ENCODE results near the gene RASA4B.
"Not testable (repeated sequence)": the region's sequence is repeated elsewhere in the genome, so short reads cannot be mapped to it uniquely, and the experiment has no call there.

RASA4B gene

DNA sequence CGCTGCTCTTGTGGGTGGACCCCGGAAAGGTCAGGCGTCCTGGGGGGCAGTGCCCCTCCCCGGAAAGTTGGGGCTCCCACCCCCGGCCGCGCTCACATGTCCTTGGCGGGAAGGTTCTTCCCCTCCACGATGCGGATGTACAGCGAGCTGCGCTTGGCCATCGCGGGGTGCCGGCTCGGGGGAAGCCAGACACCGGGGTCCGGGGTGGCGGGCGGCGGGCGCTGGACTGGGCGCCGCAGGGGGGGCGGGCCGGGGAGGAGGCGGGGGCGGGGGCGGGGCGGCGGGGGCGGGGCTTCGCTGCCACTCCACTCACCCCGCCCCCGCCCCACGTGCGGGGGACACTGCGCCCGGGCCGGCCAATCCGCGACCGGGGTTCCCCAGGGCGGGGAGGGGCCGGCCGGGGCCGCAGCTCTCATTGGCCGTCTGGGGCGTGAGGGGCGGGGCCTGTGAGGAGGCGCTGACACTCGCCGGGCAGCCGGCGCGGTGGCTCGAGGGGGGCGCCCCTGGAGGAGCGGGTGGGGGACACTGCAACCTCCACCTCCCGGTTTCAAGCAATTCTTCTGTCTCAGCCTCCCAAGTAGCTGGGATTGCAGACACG, at the start of gene RASA4B:
Gene RASA4B, minus strand, starts transcription at position 228 of the 598 bp plus-strand sequence. Its CDS starts 67 bp downstream, at position 161.
- DNase-seq, result not testable (repeated sequence)

DNA sequence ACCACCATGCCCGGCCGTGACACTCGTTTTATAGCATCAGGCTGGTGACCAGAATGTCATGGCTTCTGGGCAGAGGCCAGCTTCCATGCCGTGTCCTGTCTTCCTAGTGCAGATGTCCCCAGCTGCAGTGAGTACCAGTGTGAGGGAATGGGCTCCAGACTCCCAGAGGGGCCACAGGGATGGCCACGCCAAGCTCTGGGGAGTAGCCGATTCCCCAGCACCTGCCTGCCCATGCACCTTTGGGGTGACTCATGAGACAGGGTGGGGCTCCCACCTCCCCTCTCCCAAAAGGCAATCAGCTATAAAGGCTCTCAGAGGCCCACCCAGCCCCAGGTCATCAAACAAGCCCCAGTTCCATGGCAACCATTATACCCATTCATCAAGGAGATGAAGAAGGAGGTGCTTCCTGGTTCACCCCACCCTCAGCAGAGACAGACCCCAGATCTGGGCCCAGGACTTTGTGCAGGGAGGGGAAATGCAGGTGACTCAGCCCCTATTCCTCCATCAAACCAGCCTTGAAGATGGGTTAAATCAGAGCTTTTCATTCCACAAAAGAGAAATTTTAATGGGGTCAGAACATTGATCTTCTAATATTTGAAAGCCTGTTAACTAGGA, 33.3 kb upstream of the RASA4B start, which contains the start of gene SPDYE2:
Gene SPDYE2, plus strand, starts transcription at position 419 of the 615 bp plus-strand sequence. CDS start 2,030 bp downstream, outside the sequence.
- DNase-seq, result not testable (repeated sequence)

DNA sequence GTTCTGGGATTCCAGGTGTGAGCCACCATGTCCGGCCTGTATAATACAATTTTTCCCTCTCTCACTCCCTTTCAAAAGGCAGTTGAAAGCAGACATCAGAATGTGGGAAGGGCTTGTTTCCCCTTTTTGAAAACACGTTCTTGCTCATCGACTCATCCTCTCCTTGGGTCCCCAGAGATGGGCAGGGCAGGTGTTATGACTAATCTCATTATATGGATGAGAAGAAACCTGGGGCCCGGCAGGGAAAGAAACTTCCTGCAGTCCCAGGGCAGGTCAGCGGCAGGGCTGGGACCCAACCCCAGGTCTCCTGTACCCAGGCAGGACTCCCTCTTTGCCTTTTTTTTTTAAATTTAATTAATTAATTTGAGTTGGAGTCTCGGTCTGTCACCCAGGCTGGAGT, 28.8 kb upstream of the RASA4B start:
- DNase-seq, result not testable (repeated sequence)

DNA sequence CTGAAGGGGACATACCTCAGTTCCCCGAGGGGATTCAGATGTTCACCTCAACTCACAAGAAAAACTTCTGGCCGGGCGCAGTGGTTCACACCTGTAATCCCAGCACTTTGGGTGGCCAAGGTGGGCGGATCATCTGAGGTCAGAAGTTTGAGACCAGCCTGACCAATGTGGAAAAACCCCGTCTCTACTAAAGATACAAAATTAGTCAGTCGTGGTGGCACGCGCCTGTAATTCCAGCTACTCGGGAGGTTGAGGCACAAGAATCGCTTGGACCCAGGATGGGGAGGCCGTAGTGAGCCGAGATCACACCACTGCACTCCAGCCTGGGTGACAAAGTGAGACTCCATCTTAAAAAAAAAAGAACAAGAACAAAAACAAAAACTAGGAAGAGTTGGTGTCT, 27.7 kb upstream of the RASA4B start:
- DNase-seq, result not testable (repeated sequence)

DNA sequence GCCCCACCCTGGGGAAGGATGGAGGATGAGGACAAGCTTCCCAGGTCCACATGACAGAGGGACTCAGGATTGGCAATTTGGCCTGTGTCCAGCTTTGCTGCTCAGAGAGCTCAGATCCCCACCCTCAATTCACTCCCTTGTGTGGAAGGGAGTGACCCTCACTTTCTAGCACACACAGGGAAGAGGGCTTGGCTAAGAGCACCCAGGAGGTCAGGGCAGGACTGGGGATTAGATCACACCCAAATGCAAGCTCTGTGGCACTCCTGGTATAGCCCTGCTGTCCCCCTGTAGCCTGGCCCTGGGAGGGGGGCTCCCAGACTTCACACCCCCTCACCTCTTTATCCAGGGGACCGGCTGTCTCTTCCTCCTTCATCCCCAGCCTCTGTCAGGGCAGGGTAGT, 26.8 kb upstream of the RASA4B start:
- not testable (repeated sequence) for DNase-seq

DNA sequence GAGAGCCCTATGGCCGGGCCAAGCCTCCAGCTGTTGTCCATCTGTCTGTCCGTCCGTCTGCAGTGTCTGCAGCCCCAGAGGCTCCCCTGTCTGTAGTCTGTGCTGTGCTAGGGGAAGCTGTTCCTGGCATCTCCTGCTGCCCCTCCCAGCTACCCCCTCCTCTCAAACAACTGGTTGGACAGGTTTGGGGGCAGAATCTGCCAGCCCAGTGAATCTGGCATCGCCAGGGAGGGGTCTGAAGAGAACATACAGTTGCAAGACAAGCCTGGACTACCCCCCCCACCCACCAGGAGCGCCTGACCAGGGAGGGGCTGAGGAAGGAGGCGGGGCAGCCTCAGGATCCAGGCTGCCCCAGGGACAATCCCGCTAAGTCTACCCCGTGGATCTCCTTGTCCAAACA, 26.0 kb upstream of the RASA4B start, which contains the start of gene UPK3BL2:
Gene UPK3BL2, minus strand, starts transcription at position 101 of the 400 bp plus-strand sequence. Its CDS starts 60 bp downstream, at position 41.
- DNase-seq, result not testable (repeated sequence)

DNA sequence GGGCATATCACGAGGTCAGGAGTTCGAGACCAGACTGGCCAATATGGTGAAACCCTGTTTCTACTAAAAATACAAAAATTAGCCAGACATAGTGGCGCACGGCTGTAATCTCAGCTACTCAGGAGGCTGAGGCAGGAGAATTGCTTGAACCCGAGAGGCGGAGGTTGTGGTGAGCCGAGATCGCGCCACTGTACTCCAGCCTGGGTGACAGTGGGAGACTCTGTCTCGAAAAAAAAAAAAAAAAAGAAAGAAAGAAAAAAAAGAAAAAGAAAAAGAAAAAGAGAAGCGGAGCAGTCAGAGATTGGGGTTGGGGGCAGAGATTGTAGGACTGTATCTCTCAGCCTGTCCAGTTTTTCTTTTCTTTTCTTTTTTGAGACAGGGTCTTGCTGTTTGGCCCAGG, 25.2 kb upstream of the RASA4B start:
- not testable (repeated sequence) for DNase-seq

DNA sequence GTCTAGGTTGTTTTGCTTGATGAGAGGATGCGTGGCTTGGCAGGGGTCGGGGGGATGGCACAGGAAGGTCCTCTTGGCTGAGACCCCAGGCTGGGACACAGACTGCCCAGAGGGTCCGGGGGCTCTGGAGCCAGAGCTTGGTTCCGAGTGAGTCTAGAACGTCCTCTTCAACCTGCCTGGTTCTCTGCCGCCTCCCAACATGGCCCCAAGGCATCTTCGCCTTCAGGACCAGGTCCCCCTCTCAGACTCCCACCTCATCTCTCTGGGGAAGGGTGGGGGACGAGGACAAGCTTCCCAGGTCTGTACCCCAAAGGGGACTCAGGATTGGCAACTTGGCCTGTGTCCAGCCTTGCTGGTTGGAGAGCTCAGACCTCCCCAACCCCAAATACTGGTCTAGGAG, 24.5 kb upstream of the RASA4B start:
- not testable (repeated sequence) for DNase-seq

DNA sequence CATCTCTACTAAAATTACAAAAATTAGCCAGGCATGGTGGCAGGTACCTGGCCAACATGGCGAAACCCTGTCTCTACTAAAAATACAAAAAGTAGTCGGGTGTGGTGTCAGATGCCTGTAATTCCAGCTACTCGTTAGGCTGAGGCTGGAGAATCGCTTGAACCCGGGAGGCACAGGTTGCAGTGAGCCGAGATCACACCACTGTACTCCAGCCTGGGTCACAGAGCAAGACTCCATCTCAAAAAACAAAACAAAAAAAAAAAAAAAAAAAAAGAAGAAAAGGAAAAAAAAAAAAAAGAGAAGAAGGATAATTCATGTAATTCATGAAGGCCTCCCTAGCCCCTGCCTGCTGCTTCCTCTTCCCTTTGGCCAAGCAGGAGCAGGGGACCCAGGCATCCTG, 23.0 kb upstream of the RASA4B start:
- not testable (repeated sequence) for DNase-seq

DNA sequence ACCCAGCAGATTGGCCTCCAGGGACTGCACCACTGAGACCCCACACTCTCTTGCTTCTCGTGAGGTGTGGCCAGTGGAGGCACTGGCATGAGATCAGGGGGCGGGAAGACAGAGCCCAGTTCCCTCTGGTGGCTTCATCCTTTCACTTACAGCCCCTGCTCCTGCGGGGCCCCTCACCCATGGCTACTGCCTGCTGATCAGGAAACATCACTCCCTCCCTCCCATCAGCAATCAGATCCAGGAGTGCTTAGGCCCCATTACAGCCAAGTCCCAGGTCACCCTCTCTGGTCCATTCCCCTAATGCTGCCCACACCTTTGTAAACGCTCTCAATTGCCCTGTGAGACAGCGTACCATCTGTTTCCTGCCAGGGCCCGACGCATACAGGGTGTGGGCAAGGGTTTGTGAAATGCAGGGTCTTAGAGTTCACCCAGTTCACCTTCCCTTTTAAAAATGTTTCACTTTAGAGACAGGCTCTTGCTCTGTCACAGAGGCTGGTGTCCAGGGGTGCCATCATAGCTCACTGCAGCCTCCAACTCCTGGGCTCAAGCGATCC, 17.6 kb upstream of the RASA4B start:
- not testable (repeated sequence) for DNase-seq

DNA sequence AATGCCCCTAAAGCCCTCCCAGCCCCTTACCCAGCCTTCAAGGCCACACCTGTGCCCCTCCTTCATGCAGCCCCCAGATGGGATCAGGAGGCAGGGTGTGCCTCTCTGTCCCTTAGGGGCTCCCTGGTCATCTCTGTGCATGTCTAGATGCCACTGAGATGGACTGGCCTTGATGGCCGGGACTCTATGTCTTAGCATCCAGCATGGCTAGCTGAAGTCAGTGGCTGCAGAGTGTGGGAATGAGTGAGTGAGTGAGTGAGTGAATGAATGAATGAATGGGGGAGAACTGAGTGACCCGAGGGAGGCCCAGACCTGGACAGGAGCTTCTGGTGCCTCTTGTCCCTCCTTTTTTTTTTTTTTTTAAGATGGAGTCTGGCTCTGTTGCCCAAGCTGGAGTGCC, 14.6 kb upstream of the RASA4B start:
- DNase-seq, result not testable (repeated sequence)

DNA sequence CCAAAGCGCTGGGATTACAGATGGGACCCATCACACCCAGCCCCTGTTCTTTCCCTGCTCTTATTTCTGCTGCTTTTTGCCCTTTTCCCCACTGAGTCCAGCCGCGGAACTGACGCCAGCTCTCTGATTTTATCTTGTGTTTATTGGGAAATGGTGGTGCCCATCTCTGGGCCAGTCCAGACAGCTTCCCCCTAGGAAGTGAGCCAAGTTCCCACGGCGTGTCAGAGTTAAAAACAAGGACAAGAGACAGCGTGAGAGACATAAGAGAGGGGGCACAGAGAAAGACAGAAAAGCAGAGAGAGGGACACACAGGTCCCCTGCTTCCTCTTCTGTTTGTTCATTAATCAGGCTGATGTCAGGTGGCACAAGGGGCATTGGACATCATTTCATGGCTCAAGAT, 14.0 kb upstream of the RASA4B start:
- not testable (repeated sequence) for DNase-seq

DNA sequence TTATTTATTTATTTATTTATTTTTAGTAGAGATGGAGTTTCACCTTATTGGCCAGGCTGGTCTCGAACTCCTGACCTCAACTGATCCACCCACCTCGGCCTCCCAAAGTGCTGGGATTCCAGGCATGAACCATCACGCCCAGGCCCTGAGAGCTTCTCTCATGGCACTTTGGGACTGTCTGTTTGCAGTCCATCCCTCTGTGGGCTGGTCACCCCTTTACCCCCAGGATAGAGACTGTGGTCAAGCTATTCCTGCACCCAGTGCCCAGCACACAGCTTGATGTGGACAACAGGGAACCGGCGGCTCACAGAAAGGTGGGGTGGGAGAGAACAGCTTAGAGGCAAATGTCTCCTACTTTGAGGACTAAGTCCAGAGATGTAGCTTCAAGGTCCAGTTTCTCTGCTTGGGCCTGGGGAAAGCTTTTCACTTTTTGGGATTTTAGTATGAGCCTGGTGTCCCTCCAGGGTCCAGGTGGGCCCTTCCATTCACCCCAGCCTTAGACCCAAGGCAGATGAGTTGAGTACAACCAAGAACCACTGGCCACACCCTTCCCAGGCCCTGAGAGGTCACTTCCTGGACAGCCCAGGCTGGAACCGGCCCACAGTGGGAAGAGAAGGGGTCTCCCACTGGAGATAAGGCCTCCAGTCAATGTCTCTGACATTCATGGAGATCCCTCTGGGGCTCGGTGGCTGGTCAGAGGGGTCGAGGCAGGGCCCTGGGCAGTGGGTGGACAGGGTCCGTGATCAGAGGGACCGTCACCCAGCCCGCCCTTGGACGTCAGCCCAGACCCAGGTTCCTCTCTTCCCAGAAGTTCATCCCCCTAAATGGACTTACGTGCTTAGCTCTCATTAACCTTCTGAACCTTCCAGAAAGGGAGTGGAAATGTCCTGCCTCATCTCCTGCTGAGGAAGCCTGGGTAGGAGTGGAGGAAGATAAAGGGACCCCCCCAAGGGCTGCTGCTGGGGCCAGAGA, 10.5 kb upstream of the RASA4B start:
- DNase-seq, result not testable (repeated sequence)

DNA sequence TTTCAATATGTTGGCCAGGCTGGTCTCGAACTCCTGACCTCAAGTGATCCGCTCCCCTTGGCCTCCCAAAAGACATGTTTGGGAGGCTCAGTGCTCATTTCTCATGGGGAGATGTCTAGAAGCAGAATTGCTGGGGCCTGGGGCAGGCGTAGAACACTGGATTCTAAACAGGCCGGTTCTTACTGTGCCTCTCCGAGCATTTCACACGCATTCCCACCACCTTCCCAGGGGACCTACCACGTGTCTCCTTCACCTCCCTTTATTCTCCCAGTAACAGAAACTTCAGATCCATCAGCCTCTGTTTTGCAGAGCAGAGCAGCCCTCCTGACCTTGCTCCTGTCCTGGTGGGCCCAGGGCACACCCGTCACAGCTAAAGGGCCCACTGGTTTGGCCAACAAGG, 9.6 kb upstream of the RASA4B start:
- not testable (repeated sequence) for DNase-seq

DNA sequence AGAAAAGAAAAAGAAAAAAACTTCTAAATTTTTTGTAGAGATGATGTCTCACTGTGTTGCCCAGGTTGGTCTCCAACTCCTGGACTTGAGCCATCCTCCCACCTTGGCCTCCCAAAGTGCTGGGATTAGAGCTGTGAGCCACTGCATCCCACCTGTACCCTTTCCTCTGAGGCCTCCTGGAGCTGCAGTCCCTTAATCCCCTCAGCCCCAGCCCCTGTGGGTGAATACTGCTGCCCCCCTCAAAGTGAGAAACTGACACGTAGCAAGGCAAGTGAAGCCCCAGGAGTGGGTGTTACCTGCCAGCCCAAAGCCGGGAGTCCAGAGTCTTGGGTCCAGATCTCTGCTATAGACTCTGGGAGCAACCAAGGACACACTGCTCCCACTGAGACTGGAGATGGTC, 7.2 kb upstream of the RASA4B start:
- not testable (repeated sequence) for DNase-seq

DNA sequence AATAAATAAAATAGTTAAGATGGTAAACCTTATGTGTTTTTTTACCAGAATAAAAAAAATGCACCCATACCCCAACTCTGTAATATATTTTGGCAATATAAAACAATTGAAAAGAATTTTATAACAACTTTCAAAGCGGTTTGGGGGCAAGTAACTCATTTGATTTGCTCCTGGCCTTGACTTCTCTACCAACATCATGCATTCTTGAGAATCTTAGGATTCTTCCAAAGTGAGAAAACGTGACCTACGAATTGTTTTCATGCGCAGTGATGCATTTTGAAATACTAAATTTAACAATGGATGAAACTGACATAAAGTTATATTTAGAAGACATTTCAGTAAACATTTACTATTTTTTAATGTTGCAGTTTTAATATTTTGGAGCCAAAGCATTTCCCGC, 3.2 kb upstream of the RASA4B start:
- DNase-seq, result not testable (repeated sequence)

DNA sequence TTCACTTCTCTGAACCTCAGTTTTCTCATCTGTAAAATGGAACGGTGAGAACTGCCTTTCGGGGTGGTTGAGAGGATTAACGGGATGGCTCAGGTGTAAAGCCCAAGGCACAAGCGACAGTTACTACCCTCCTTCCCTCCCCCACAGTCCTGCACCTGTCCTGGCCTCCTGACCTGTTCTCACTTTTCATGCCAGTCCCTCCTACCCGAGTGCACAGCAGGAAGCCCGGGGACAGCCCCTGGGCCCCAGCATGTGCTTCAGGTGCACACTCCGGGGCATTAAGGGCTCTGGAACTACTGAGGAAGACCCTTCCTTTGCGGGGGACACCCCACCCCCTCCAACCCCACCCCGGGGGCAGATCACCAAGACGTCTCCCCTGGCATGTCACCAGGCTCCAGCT, 626 bp downstream of the RASA4B start:
- DNase-seq, result not testable (repeated sequence)

DNA sequence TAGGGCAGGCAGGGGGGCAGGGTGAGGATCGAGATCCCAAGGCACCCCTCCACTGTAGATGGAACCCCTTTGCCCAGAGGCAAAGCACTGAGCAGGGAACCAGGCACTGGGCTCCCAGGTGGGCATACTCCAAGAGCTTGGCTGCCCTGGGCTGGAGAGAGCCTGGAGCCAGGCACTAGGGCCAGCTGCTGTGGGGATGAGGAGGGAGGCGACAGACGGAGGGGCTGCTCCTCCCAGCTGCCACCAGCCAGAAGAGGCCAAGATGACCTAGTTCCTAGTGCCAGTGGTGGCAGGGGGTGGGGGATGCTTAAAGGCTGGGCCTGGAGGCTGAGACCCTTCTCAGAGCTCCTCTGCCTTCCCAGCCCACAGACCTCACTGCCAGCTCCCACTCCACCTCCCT, 1.7 kb downstream of the RASA4B start:
- not testable (repeated sequence) for DNase-seq

DNA sequence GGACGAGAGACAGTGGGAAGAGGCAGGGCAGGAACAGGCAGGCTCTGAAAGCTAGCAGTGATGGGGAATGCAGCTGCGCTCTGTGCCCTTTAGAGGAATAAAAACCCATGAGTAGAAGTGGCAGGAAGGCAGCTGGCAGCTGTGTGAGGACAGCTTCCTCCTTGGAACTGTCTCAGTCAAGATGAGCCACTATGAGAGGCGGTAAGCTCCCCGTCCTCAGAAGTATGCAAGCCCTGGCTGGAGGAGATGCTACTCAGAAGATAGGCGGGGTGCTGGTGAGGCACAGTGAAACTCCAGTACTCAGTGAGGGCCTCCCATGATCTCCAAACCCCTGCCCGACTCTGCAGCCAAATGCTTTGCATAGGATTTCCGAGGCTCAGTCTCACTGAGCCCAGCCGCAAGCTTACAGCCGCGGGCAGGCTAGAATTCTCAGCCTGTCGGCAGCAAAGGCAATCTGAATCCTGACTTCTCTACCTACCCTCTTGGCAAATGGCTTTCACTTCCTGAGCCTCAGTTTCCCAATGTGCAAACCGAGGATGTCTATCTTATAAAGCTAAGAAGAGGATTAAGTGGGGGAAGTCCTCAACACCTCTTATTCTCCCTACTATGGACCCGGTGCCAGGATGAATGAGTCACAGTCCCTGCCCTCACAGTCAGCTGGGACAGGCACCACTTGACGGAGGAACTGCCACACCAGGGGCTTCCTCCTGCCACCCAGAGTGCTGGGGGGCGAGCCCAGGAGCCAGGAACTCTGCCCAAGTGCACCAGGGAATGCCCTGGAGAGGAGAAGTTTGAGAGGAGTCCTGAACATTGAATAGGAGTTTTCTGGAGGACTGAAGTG, 2.5 kb downstream of the RASA4B start:
- DNase-seq, result not testable (repeated sequence)

DNA sequence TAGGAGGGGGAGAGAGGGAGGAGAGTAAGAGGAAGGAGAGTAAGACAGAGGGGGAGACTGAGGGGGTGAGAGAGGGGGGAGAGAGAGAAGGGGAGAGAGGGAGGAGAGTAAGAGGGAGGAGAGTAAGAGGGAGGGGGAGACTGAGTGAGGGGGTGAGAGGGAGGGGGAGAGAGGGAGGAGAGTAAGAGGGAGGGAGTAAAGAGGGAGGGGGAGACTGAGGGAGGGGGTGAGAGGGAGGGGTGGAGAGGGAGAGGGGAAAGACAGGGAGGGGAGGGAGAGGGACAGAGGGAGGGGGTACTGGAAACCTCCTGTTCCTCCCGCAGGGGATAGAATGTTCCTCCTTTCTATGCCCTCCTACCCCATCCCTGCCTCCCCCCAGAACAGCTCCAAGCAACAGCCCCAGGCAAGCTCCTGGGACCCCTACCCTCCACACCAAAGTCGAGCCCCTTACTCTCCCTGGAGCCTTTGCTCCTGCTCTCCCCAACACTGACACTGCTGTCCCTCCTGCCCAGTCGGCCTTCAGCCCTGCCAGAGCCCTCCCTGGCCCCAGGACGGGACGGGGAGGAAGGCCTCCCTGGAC, 4.8 kb downstream of the RASA4B start:
- DNase-seq, result not testable (repeated sequence)
